Esophagus (tissue), 2 donors: Measurements from ENCODE around the gene LY6G5B. TPM values are rescaled to one million over a fixed set of nuclear protein-coding genes. Genes with fewer than 3 reads are reported as not detected.
"Not testable (repeated sequence)": the region's sequence is repeated elsewhere in the genome, so short reads cannot be mapped to it uniquely, and the experiment has no call there.

Experiments used
- H3K27ac ChIP-seq, 2 donors: one replicate each; pipeline ENCODE4 v1.5.1; 2013; ENCODE audit warnings: low read depth in 2 of 2, mild to moderate bottlenecking in 2 of 2, inconsistent platforms in 1 of 2, low read length in 1 of 2, moderate library complexity in 1 of 2
- H3K27me3 ChIP-seq, 2 donors: one replicate each; pipeline ENCODE4 v1.6.1; 2013; ENCODE audit warnings: low read length in 2 of 2, control low read depth in 1 of 2, mild to moderate bottlenecking in 1 of 2; ENCODE audit not compliant: insufficient read depth in 2 of 2, control insufficient read depth in 1 of 2
- H3K36me3 ChIP-seq, 2 donors: one replicate each; pipeline ENCODE4 v1.6.1; 2013; ENCODE audit warnings: low read length in 1 of 2; ENCODE audit not compliant: control insufficient read depth in 2 of 2, insufficient read depth in 2 of 2
- H3K4me1 ChIP-seq, 2 donors: one replicate each; pipeline ENCODE4 v1.6.1; 2013; ENCODE audit warnings: low read length in 1 of 2; ENCODE audit not compliant: control insufficient read depth in 2 of 2, insufficient read depth in 2 of 2
- H3K4me3 ChIP-seq, 2 donors: one replicate each; pipeline ENCODE4 v1.5.1; 2013; ENCODE audit warnings: low read length in 2 of 2, mild to moderate bottlenecking in 2 of 2, low read depth in 1 of 2, moderate library complexity in 1 of 2
- H3K9me3 ChIP-seq, 2 donors: one replicate each; pipeline ENCODE4 v1.6.1; 2013; ENCODE audit warnings: mild to moderate bottlenecking in 2 of 2, low read depth in 1 of 2, low read length in 1 of 2, moderate library complexity in 1 of 2; ENCODE audit not compliant: control insufficient read depth in 2 of 2, insufficient read depth in 1 of 2
- WGBS, 2 donors: extraction: QIAGEN DNeasy Blood & Tissue Kit; methylation state at CpG; one replicate each; pipeline ENCODE4 v1.1.7; 2013; 5-methylcytosine and 5-hydroxymethylcytosine counted together
- polyA plus RNA-seq, 2 donors: library from polyadenylated mRNA; stranded (reverse); fragments of 200-250 nt; gene quantifications; one replicate each; pipeline ENCODE4 v1.2.3, GENCODE V29; 2013
- donor health status: healthy with polysubstance abuse.
- donor health status: Bipolar disorder and iron deficiency.

Gene LY6G5B
- polyA plus RNA-seq, 2 donors = 5.3 to 7.4 TPM

GRCh38 chr6:31701666-31702404 lies 32.1 kb downstream of the LY6G5B start:
- Histone ChIP-seq H3K9me3 (no peaks in the 10 kb centered on the region), H3K27me3 (no peaks in the 10 kb centered on the region), H3K4me3 (peak overlapping the region; percentile 84 to 93), H3K27ac (peak overlapping the region; percentile 43 to 100), H3K4me1 (peaks cover 6 to 7% of the 10 kb centered on the region in 2 donors), H3K36me3 (peaks cover 0 to 10% of the 10 kb centered on the region in 2 donors)
- 22 to 24% methylated on average over 7 of the region's 7 CpGs for WGBS, 2 donors

GRCh38 chr6:31702405-31702818 lies 32.6 kb downstream of the LY6G5B start:
- Histone ChIP-seq H3K4me1 (peaks cover 6 to 7% of the 10 kb centered on the region in 2 donors), H3K27ac (peak overlapping the region; percentile 100), H3K9me3 (no peaks in the 10 kb centered on the region), H3K27me3 (no peaks in the 10 kb centered on the region), H3K36me3 (peaks cover 0 to 7% of the 10 kb centered on the region in 2 donors), H3K4me3 (peak overlapping the region; percentile 84 to 93)
- 0 to 1% methylated on average over 10 of the region's 10 CpGs for WGBS, 2 donors

- H3K27me3 ChIP-seq = no peaks in the 10 kb centered on the region
These were observed 33.3 kb downstream of the LY6G5B start, which contains the start of gene ABHD16A for GRCh38 chr6:31702819-31703716. TSS of gene ABHD16A (minus strand) at chr6:31703324. CDS start at chr6:31703281, 43 bp downstream.

GRCh38 chr6:31705931-31706330 lies 36.2 kb downstream of the LY6G5B start:
- peaks cover 6 to 7% of the 10 kb centered on the region in 2 donors for H3K4me1 ChIP-seq
- H3K9me3 ChIP-seq = no peaks in the 10 kb centered on the region
- no peak overlapping the region for H3K27ac ChIP-seq
- 88 to 89% methylated on average over 6 of the region's 6 CpGs for WGBS, 2 donors
- no peak overlapping the region for H3K4me3 ChIP-seq
- no peaks in the 10 kb centered on the region for H3K27me3 ChIP-seq
- H3K36me3 ChIP-seq = peaks cover 0 to under 1% of the 10 kb centered on the region in 2 donors

More at GRCh38 chr6:31702819-31703716, 33.3 kb downstream of the LY6G5B start, which contains the start of gene ABHD16A:
- Histone ChIP-seq H3K36me3 (peaks cover 0 to 7% of the 10 kb centered on the region in 2 donors), H3K9me3 (no peaks in the 10 kb centered on the region), H3K4me3 (peak within 1 kb of the TSS; percentile 84 to 93), H3K4me1 (peaks cover 6 to 7% of the 10 kb centered on the region in 2 donors), H3K27ac (peak within 1 kb of the TSS; percentile 100)
- 0 to 1% methylated on average over 54 of the region's 54 CpGs for WGBS, 2 donors

GRCh38 chr6:31706599-31706998 lies 36.8 kb downstream of the LY6G5B start, which contains the start of gene LY6G6F:
TSS of gene LY6G6F (plus strand) at chr6:31706866. CDS start at chr6:31706907, 41 bp downstream.
- Histone ChIP-seq H3K27ac (no peak within 1 kb of the TSS), H3K4me1 (peaks cover 5 to 7% of the 10 kb centered on the region in 2 donors), H3K4me3 (no peak within 1 kb of the TSS), H3K36me3 (no peaks in the 10 kb centered on the region), H3K27me3 (no peaks in the 10 kb centered on the region), H3K9me3 (no peaks in the 10 kb centered on the region)
- WGBS, 2 donors = 60 to 62% methylated on average over 3 of the region's 3 CpGs

- Histone ChIP-seq H3K27me3 (no peaks in the 10 kb centered on the region), H3K4me1 (peaks cover 0 to 10% of the 10 kb centered on the region in 2 donors), H3K9me3 (no peaks in the 10 kb centered on the region), H3K36me3 (no peaks in the 10 kb centered on the region), H3K27ac (no peak overlapping the region), H3K4me3 (no peak overlapping the region)
- 89 to 93% methylated on average over 10 of the region's 10 CpGs for WGBS, 2 donors
These were observed 37.9 kb downstream of the LY6G5B start for GRCh38 chr6:31707701-31708100.

- no peak overlapping the region for H3K27ac ChIP-seq
- WGBS, 2 donors = 94 to 97% methylated on average over 3 of the region's 3 CpGs
- no peaks in the 10 kb centered on the region for H3K27me3 ChIP-seq
- no peak overlapping the region for H3K4me3 ChIP-seq
- H3K36me3 ChIP-seq = no peaks in the 10 kb centered on the region
- H3K9me3 ChIP-seq = no peaks in the 10 kb centered on the region
- peaks cover 0 to 11% of the 10 kb centered on the region in 2 donors for H3K4me1 ChIP-seq
These were observed 38.4 kb downstream of the LY6G5B start for GRCh38 chr6:31708224-31708623.

GRCh38 chr6:31709157-31709556 lies 39.4 kb downstream of the LY6G5B start:
- WGBS, 2 donors = 91 to 93% methylated on average over 11 of the region's 11 CpGs
- H3K4me1 ChIP-seq = peaks cover 0 to 17% of the 10 kb centered on the region in 2 donors

GRCh38 chr6:31710523-31711219 lies 40.9 kb downstream of the LY6G5B start:
- Histone ChIP-seq H3K27me3 (no peaks in the 10 kb centered on the region), H3K4me3 (no peak overlapping the region), H3K4me1 (peaks cover 0 to 23% of the 10 kb centered on the region in 2 donors), H3K36me3 (no peaks in the 10 kb centered on the region), H3K9me3 (no peaks in the 10 kb centered on the region), H3K27ac (peak overlapping the region; percentile 57 to 86)
- 54 to 69% methylated on average over 5 of the region's 5 CpGs for WGBS, 2 donors

More at GRCh38 chr6:31709157-31709556, 39.4 kb downstream of the LY6G5B start:
- not testable (repeated sequence) for H3K4me3 ChIP-seq, H3K27me3 ChIP-seq, H3K27ac ChIP-seq, H3K36me3 ChIP-seq, H3K9me3 ChIP-seq
